Stimulated activated CD4-positive, alpha-beta T cell treated with anti-CD3 and anti-CD28 coated beads, Interleukin-1b, Interleukin-23, amount 100 ng/mL, for 1 hour (primary cell): ENCODE results near the gene LMTK3.

Source experiments
- DNase-seq, 2 donors: peaks; one replicate each; pipeline ENCODE4 v3.0.0-alpha.2; 2020; ENCODE audit warnings: low read depth in 2 of 2

LMTK3 gene

DNA sequence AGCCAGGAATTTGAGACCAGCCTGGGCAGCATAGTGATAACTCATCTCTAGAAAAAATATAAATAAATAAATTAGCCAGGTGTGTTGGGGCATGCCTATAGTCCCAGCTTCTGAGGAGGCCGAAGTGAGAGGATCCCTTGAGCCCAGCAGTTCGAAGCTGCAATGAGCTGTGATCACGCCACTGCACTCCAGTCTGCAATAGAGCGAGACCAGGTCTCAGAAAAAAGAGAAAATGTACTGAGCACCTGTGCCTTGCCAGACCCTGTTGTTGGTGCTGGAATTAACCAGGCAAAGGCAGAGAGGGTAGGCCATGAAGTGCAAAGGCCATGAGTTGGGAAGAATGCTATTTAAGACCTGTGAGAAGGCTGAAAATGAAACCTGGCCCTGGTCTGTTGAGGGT lies 39.8 kb downstream of the LMTK3 start:
- DNase-seq, result no peak

DNA sequence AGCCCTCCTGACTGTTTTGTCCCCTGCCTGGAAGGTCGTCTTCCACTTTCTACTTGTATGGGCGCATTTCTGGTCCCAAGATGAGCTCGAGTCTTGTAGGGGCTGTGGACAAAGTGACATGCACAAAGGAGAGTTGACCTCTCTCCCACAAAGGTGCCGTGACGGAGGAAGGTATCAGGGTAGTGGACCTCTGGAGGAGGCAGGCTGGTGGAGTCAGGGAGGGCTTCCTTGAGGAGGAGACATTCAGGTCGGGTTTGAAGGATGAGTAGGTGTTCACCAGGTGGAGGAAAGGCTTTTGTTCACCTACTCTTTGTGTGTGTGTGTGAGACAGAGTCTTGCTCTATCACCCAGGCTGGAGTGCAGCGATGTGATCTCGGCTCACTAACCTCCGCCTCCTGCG lies 40.8 kb downstream of the LMTK3 start:
- no peak for DNase-seq

- no peak for DNase-seq
Observed at GRCh38 chr19:48469934-48470680, 41.5 kb downstream of the LMTK3 start.

DNA sequence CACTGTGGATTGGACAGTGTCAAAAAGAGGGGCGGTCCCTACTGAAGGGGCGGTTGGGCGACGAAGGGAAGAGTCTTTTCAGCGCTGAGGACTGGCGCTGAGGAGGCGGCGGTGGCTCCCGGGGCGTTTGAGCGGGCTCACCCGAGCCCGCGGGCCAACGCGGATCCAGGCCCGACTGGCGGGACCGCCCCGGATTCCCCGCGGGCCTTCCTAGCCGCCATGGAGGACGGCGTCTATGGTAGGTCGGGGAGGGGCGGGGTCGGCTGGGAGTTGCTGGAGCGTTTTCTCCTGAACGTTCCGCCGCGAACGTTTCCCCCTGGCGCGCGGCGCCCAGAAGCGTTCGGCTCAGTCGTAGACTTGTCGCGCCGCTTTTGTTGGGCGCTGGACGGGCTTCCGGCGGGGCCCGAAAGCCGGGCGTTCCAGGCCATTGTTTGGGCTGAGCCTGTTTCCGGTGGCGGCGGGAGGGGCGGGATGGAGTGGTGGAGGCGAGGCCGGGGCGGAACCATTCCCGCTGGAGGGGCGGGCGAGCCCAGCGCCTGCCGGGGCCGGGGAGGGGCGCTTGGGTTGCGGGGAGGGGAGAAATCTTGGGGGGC lies 42.2 kb downstream of the LMTK3 start, which contains the start of gene CYTH2:
CYTH2 (plus strand) TSS at position 81 of the 593 bp plus-strand sequence; CDS start at position 220, 139 bp downstream.
- peak; percentile 27 to 37 for DNase-seq

GRCh38 chr19:48468772-48469288 lies 42.8 kb downstream of the LMTK3 start:
- peak; percentile 95 to 99 for DNase-seq

DNA sequence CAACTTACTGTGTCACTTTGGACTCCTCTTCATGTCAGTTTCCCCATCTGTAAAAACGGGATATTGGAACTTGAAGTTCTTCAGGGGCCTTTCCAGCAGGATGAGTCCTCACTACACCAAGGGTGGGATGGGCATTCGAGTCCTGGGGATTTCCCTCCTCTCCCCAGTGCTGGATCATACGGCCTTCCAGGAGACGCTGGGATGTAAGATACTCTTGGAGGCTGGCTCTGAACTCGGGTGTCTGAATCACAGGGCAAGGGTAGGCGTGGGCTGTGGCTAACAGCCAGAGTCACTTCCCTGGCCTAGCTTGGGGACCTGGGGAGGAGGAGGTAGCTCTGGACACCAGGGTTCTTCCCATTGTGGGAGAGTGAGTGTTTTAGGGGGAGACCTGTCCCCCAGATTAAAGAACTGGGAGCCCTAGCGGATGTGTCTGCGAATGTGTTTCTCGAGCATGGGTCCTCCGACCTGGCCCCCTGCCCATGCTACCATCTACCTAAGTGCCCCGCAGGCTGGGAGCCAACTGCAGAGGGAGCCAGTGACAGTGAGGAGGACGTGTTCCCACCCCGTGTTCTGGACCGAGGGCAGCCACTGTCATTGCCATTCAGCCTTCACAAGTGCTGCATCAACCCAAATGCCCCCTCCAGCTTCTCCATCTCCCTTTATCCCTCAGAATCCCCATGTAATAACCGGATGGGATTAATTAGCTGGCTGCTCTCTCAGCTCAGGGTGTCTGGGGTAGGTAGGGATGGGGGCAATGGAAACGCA lies 44.9 kb downstream of the LMTK3 start:
- DNase-seq, result no peak

DNA sequence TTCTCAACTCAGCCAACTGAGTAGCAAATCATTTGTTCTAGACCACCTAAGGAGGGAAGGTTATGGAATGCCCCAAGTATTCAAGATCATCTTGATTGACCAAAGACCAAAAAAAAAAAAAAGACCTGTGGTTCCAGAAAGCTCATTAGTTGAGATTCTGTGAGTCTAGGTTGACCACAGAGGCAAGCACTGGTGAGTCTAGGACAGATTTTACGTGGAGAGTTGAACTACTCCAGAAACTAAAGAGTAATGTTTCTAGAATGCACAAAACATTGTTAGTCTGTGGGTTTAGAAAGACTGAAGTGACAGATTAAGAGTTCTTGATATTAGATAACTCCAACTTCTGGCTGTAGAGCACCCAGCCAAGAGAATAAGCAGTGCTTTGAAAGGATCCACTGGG lies 46.4 kb downstream of the LMTK3 start:
- DNase-seq, result no peak

- DNase-seq, result no peak
Observed at GRCh38 chr19:48461982-48462655, 49.5 kb downstream of the LMTK3 start.

- no peak for DNase-seq
Observed at GRCh38 chr19:48461651-48461981, 50.0 kb downstream of the LMTK3 start.

- DNase-seq, result no peak
Observed at GRCh38 chr19:48458016-48458415, 53.6 kb downstream of the LMTK3 start.

GRCh38 chr19:48456864-48457263 lies 54.8 kb downstream of the LMTK3 start:
- DNase-seq, result no peak

- DNase-seq, result no peak
Observed at GRCh38 chr19:48455908-48456562, 55.6 kb downstream of the LMTK3 start.

GRCh38 chr19:48455171-48455907 lies 56.3 kb downstream of the LMTK3 start, which contains the start of gene KCNJ14:
Gene KCNJ14, plus strand, starts transcription at chr19:48455574. Its CDS starts 6,151 bp downstream, at chr19:48461725.
- no peak for DNase-seq

GRCh38 chr19:48454150-48454730 lies 57.4 kb downstream of the LMTK3 start:
- no peak for DNase-seq

DNA sequence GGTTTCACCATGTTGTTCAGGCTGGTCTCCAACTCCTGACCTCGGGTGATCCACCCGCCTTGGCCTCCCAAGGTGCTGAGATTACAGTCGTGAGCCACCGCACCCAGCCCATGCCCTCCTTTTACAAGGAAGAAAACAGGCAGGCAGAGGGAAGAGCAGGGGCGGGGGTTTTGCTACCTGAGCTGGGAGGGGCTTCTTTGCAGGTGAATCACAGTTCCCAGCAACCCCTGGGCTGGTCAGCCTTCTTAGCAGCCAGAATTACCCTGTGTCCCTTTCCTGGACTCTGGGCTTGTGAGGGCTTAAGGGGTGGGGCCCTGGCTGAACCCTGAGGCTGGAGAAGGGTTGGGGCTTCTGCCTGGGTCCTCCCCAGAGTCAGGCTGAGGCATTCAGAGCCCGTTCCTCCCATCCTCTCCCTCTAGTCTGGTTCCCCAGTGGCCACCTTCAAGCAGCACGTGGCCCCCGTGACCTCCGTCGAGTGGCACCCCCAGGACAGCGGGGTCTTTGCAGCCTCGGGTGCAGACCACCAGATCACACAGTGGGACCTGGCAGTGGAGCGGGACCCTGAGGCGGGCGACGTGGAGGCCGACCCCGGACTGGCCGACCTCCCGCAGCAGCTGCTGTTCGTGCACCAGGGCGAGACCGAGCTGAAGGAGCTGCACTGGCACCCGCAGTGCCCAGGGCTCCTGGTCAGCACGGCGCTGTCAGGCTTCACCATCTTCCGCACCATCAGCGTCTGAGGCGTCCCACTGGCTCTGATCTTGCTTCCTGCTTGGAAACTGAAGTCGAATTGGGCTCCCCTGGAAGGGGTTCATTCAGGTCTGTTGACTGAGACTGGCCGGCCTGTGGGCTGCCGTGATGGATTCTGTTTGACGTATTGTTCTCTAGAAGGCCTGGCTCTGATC lies 59.1 kb downstream of the LMTK3 start:
- no peak for DNase-seq

DNA sequence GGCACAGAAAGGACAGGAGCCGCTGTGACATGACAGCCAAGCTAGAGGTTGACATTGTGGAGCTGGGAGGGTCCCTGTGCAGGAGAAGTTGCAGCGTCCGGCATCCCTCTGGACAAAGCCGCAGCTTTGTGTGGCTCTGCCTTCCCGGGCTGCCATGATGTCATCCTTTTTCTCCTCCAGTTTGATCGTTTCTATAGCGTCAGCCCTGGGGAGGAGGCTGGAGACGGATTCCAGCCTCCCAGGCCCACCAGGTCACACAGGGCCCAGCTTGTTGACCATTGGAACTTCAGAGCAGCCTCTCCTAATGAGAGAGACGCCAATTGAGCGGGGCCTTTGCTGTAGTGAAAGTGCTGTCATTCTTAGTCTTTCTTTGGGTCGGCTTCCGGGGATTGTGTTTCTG lies 60.0 kb downstream of the LMTK3 start:
- DNase-seq, result no peak

DNA sequence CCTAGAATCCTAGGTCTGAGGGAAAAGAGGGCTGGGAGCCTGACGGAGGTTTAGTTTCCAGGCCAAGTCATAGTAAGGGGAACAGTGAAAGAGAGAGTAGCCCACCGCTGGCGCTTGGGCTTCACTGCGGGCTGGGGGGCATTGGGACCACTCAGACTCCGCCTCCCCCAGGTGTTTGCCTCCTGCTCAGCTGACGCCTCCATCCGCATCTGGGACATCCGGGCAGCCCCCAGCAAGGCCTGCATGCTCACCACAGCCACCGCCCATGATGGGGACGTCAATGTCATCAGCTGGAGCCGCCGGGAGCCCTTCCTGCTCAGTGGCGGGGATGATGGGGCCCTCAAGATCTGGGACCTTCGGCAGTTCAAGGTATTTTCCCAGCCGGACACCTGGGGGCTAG lies 60.8 kb downstream of the LMTK3 start:
- DNase-seq, result no peak

- DNase-seq, result no peak
Observed at GRCh38 chr19:48450441-48450840, 61.2 kb downstream of the LMTK3 start.

GRCh38 chr19:48448563-48448962 lies 63.1 kb downstream of the LMTK3 start:
- no peak for DNase-seq
